ENCODE results near the gene MYO5B. TPM values are rescaled to one million over a fixed set of nuclear protein-coding genes. Genes with fewer than 3 reads are reported as not detected.

MYO5B gene
- total RNA-seq, 4 donors from 2014 or later = 6.3 to 35.2 (median 10.2) TPM

- no peak overlapping the region for H3K27ac ChIP-seq
- 58 to 62% methylated on average over 9 of the region's 9 CpGs for WGBS, 2 donors
- no peak overlapping the region for H3K4me3 ChIP-seq
- no peaks in the 10 kb centered on the region for H3K9me3 ChIP-seq
- no peak for DNase-seq (ENCODE audit: low spot score in 2 of 2)
- TF ChIP-seq POLR2A (IDR thresholded peaks at IDR 0.05) (no peak), EP300 (IDR thresholded peaks at IDR 0.05) (no peak), CTCF (IDR thresholded peaks at IDR 0.05) (no peak)
- H3K36me3 ChIP-seq = no peaks in the 10 kb centered on the region
- H3K4me1 ChIP-seq = peaks cover 0 to 2% (median 0%) of the 10 kb centered on the region in 4 donors
- no peaks in the 10 kb centered on the region for H3K27me3 ChIP-seq
These were observed 32.3 kb downstream of the MYO5B start for GRCh38 chr18:50162486-50163304.

- WGBS, 2 donors = 54 to 69% methylated on average over 4 of the region's 4 CpGs
- H3K27ac ChIP-seq = no peak overlapping the region
- H3K4me3 ChIP-seq = no peak overlapping the region
These were observed 33.2 kb downstream of the MYO5B start for GRCh38 chr18:50161597-50162205.

GRCh38 chr18:50159654-50160046 lies 35.3 kb downstream of the MYO5B start:
- Histone ChIP-seq H3K27me3 (no peaks in the 10 kb centered on the region), H3K27ac (no peak overlapping the region), H3K36me3 (no peaks in the 10 kb centered on the region), H3K9me3 (no peaks in the 10 kb centered on the region), H3K4me3 (no peak overlapping the region), H3K4me1 (peaks cover 0 to 2% (median 0%) of the 10 kb centered on the region in 4 donors)
- no peak for DNase-seq (ENCODE audit: low spot score in 2 of 2)
- TF ChIP-seq POLR2A (IDR thresholded peaks at IDR 0.05) (no peak), EP300 (IDR thresholded peaks at IDR 0.05) (no peak), CTCF (IDR thresholded peaks at IDR 0.05) (no peak)
- WGBS, 2 donors = 83 to 87% methylated on average over 10 of the region's 10 CpGs

More at GRCh38 chr18:50161597-50162205, 33.2 kb downstream of the MYO5B start:
- Histone ChIP-seq H3K9me3 (no peaks in the 10 kb centered on the region), H3K4me1 (peaks cover 0 to 2% (median 0%) of the 10 kb centered on the region in 4 donors), H3K36me3 (no peaks in the 10 kb centered on the region), H3K27me3 (no peaks in the 10 kb centered on the region)
- no peak for TF ChIP-seq EP300 (IDR thresholded peaks at IDR 0.05)
- no peak for TF ChIP-seq CTCF (IDR thresholded peaks at IDR 0.05)
- no peak for TF ChIP-seq POLR2A (IDR thresholded peaks at IDR 0.05)
- DNase-seq (ENCODE audit: low spot score in 2 of 2) = no peak

GRCh38 chr18:50158866-50159653 lies 35.9 kb downstream of the MYO5B start:
- Histone ChIP-seq H3K9me3 (no peaks in the 10 kb centered on the region), H3K4me3 (no peak overlapping the region), H3K4me1 (peaks cover 0 to 2% (median 0%) of the 10 kb centered on the region in 4 donors), H3K36me3 (no peaks in the 10 kb centered on the region), H3K27ac (no peak overlapping the region), H3K27me3 (no peaks in the 10 kb centered on the region)
- 69 to 76% methylated on average over 9 of the region's 9 CpGs for WGBS, 2 donors
- no peak for DNase-seq (ENCODE audit: low spot score in 2 of 2)
- TF ChIP-seq POLR2A (IDR thresholded peaks at IDR 0.05) (no peak), EP300 (IDR thresholded peaks at IDR 0.05) (no peak), CTCF (IDR thresholded peaks at IDR 0.05) (no peak)
